Esophagus (tissue), 2 donors: ENCODE measurements around the gene PROZ. TPM values are rescaled to one million over a fixed set of nuclear protein-coding genes. Genes with fewer than 3 reads are reported as not detected.
A peak's percentile ranks its signal among the peaks of the same experiment; 100 is the strongest.
"Not testable (repeated sequence)": the region's sequence is repeated elsewhere in the genome, so short reads cannot be mapped to it uniquely, and the experiment has no call there.

Source experiments
- H3K27ac ChIP-seq, 2 donors: one replicate each; pipeline ENCODE4 v1.5.1; 2013; ENCODE audit warnings: low read depth in 2 of 2, mild to moderate bottlenecking in 2 of 2, inconsistent platforms in 1 of 2, low read length in 1 of 2, moderate library complexity in 1 of 2
- H3K27me3 ChIP-seq, 2 donors: one replicate each; pipeline ENCODE4 v1.6.1; 2013; ENCODE audit warnings: low read length in 2 of 2, control low read depth in 1 of 2, mild to moderate bottlenecking in 1 of 2; ENCODE audit not compliant: insufficient read depth in 2 of 2, control insufficient read depth in 1 of 2
- H3K36me3 ChIP-seq, 2 donors: one replicate each; pipeline ENCODE4 v1.6.1; 2013; ENCODE audit warnings: low read length in 1 of 2; ENCODE audit not compliant: control insufficient read depth in 2 of 2, insufficient read depth in 2 of 2
- H3K4me1 ChIP-seq, 2 donors: one replicate each; pipeline ENCODE4 v1.6.1; 2013; ENCODE audit warnings: low read length in 1 of 2; ENCODE audit not compliant: control insufficient read depth in 2 of 2, insufficient read depth in 2 of 2
- H3K4me3 ChIP-seq, 2 donors: one replicate each; pipeline ENCODE4 v1.5.1; 2013; ENCODE audit warnings: low read length in 2 of 2, mild to moderate bottlenecking in 2 of 2, low read depth in 1 of 2, moderate library complexity in 1 of 2
- H3K9me3 ChIP-seq, 2 donors: one replicate each; pipeline ENCODE4 v1.6.1; 2013; ENCODE audit warnings: mild to moderate bottlenecking in 2 of 2, low read depth in 1 of 2, low read length in 1 of 2, moderate library complexity in 1 of 2; ENCODE audit not compliant: control insufficient read depth in 2 of 2, insufficient read depth in 1 of 2
- WGBS, 2 donors: extraction: QIAGEN DNeasy Blood & Tissue Kit; methylation state at CpG; one replicate each; pipeline ENCODE4 v1.1.7; 2013; 5-methylcytosine and 5-hydroxymethylcytosine counted together
- polyA plus RNA-seq, 2 donors: library from polyadenylated mRNA; stranded (reverse); fragments of 200-250 nt; gene quantifications; one replicate each; pipeline ENCODE4 v1.2.3, GENCODE V29; 2013
- donor health status: healthy with polysubstance abuse.
- donor health status: Bipolar disorder and iron deficiency.

PROZ gene
- not detected for polyA plus RNA-seq

GRCh38 chr13:113157929-113158747, at the start of gene PROZ:
TSS of gene PROZ (plus strand) at chr13:113158648. CDS start at chr13:113158661, 13 bp downstream.
- peaks cover 3 to 4% of the 10 kb centered on the region in 2 donors for H3K4me1 ChIP-seq
- H3K27ac ChIP-seq, result no peak within 1 kb of the TSS
- peaks cover 0 to 2% of the 10 kb centered on the region in 2 donors for H3K9me3 ChIP-seq
- H3K4me3 ChIP-seq, result no peak within 1 kb of the TSS
- 50 to 57% methylated on average over 16 of the region's 16 CpGs for WGBS, 2 donors
- no peaks in the 10 kb centered on the region for H3K36me3 ChIP-seq
- no peaks in the 10 kb centered on the region for H3K27me3 ChIP-seq

- peaks cover 0 to 4% of the 10 kb centered on the region in 2 donors for H3K9me3 ChIP-seq
- H3K27ac ChIP-seq, result no peak overlapping the region
- 20 to 38% methylated on average over 61 to 73 of the region's 73 CpGs for WGBS, 2 donors
- H3K27me3 ChIP-seq, result peaks cover 3 to 14% of the 10 kb centered on the region in 2 donors
- H3K36me3 ChIP-seq, result no peaks in the 10 kb centered on the region
- H3K4me3 ChIP-seq, result peak overlapping the region in 1 of 2 donors; percentile 43
- peaks cover 8 to 11% of the 10 kb centered on the region in 2 donors for H3K4me1 ChIP-seq
Observed at GRCh38 chr13:113109151-113110047, 49.0 kb upstream of the PROZ start.

- 3 to 4% methylated on average over 60 to 99 of the region's 99 CpGs for WGBS, 2 donors
- H3K27ac ChIP-seq, result no peak overlapping the region
- H3K4me1 ChIP-seq, result peaks cover 8 to 11% of the 10 kb centered on the region in 2 donors
- H3K4me3 ChIP-seq, result peak overlapping the region; percentile 26 to 43
- no peaks in the 10 kb centered on the region for H3K36me3 ChIP-seq
- peaks cover 3 to 14% of the 10 kb centered on the region in 2 donors for H3K27me3 ChIP-seq
- H3K9me3 ChIP-seq, result peaks cover 0 to 4% of the 10 kb centered on the region in 2 donors
Observed at GRCh38 chr13:113110048-113110851, 48.2 kb upstream of the PROZ start.

- H3K27me3 ChIP-seq, result peaks cover 3 to 14% of the 10 kb centered on the region in 2 donors
- peaks cover 8 to 11% of the 10 kb centered on the region in 2 donors for H3K4me1 ChIP-seq
- WGBS, 2 donors, result 22 to 23% methylated on average over 46 to 49 of the region's 49 CpGs
- peak overlapping the region; percentile 6 to 43 for H3K4me3 ChIP-seq
- no peaks in the 10 kb centered on the region for H3K36me3 ChIP-seq
- H3K27ac ChIP-seq, result no peak overlapping the region
- peaks cover 0 to 4% of the 10 kb centered on the region in 2 donors for H3K9me3 ChIP-seq
Observed at GRCh38 chr13:113110852-113111315, 47.6 kb upstream of the PROZ start.

GRCh38 chr13:113111821-113112220, 46.6 kb upstream of the PROZ start:
- H3K27ac ChIP-seq, H3K36me3 ChIP-seq, H3K4me3 ChIP-seq, H3K9me3 ChIP-seq: not testable (repeated sequence)
- 85 to 87% methylated on average over 5 of the region's 5 CpGs for WGBS, 2 donors
- Histone ChIP-seq H3K27me3 (peaks cover 3 to 14% of the 10 kb centered on the region in 2 donors), H3K4me1 (peaks cover 8 to 11% of the 10 kb centered on the region in 2 donors)

- peaks cover 8 to 11% of the 10 kb centered on the region in 2 donors for H3K4me1 ChIP-seq
- peaks cover 3 to 14% of the 10 kb centered on the region in 2 donors for H3K27me3 ChIP-seq
- H3K9me3 ChIP-seq, H3K36me3 ChIP-seq, H3K27ac ChIP-seq, H3K4me3 ChIP-seq: not testable (repeated sequence)
- 71 to 73% methylated on average over 1 of the region's 1 CpG for WGBS, 2 donors
Observed at GRCh38 chr13:113112475-113112874, 46.0 kb upstream of the PROZ start.

GRCh38 chr13:113112893-113113845, 45.3 kb upstream of the PROZ start:
- H3K4me3 ChIP-seq, result no peak overlapping the region
- peaks cover 0 to 4% of the 10 kb centered on the region in 2 donors for H3K9me3 ChIP-seq
- peaks cover 3 to 14% of the 10 kb centered on the region in 2 donors for H3K27me3 ChIP-seq
- no peaks in the 10 kb centered on the region for H3K36me3 ChIP-seq
- no peak overlapping the region for H3K27ac ChIP-seq
- 62 to 66% methylated on average over 9 of the region's 9 CpGs for WGBS, 2 donors
- H3K4me1 ChIP-seq, result peaks cover 8 to 11% of the 10 kb centered on the region in 2 donors

GRCh38 chr13:113113846-113114271, 44.6 kb upstream of the PROZ start:
- H3K36me3 ChIP-seq, result no peaks in the 10 kb centered on the region
- WGBS, 2 donors, result 92 to 94% methylated on average over 8 of the region's 8 CpGs
- peaks cover 0 to 4% of the 10 kb centered on the region in 2 donors for H3K9me3 ChIP-seq
- H3K4me3 ChIP-seq, result no peak overlapping the region
- H3K27ac ChIP-seq, result no peak overlapping the region
- peaks cover 8 to 11% of the 10 kb centered on the region in 2 donors for H3K4me1 ChIP-seq
- H3K27me3 ChIP-seq, result peaks cover 3 to 14% of the 10 kb centered on the region in 2 donors
